ENCODE results near the gene B4GALT1.

B4GALT1 gene

DNA sequence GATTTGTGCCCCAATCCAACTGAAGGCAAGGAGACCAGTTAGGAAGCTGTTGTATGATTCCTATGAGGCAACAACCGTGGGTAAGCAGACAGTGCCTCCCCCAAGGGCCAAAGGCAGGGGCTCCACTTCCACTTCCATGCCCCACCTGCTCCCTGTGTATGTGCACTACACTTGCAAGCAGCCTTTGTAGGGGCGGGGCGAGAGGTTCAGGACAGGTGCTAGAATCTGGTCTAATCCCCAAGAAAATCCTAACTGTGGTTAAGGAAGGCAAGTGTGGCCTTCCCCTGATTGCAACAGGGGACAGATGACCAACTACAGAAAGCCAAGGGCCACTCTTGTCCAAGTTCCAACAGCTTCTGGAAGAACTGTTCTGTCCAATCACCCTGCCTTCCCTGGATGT lies 41.7 kb downstream of the B4GALT1 start:
- TF ChIP-seq REST (IDR thresholded peaks at IDR 0.05; ENCODE audit: insufficient read depth in 1 of 2, low read depth in 2 of 2, low read length in 2 of 2), result no peak
- no peak for TF ChIP-seq TAF1 (IDR thresholded peaks at IDR 0.05; ENCODE audit: borderline replicate concordance, insufficient read depth, low read length)
- no peak for TF ChIP-seq POLR2AphosphoS5 (IDR thresholded peaks at IDR 0.05; ENCODE audit: low read depth, low read length)
- TF ChIP-seq SIN3A (IDR thresholded peaks at IDR 0.05; ENCODE audit: borderline replicate concordance, insufficient read depth, low read length), result no peak
- TF ChIP-seq FOXP2 (optimal IDR thresholded peaks at IDR 0.05; ENCODE audit: borderline replicate concordance, extremely low read depth, extremely low read length, insufficient read depth), result no peak

- no peak for TF ChIP-seq POLR2AphosphoS5 (IDR thresholded peaks at IDR 0.05; ENCODE audit: low read depth, low read length)
- no peak for TF ChIP-seq SIN3A (IDR thresholded peaks at IDR 0.05; ENCODE audit: borderline replicate concordance, insufficient read depth, low read length)
- TF ChIP-seq TAF1 (IDR thresholded peaks at IDR 0.05; ENCODE audit: borderline replicate concordance, insufficient read depth, low read length), result no peak
- TF ChIP-seq FOXP2 (optimal IDR thresholded peaks at IDR 0.05; ENCODE audit: borderline replicate concordance, extremely low read depth, extremely low read length, insufficient read depth), result no peak
- TF ChIP-seq REST (IDR thresholded peaks at IDR 0.05; ENCODE audit: insufficient read depth in 1 of 2, low read depth in 2 of 2, low read length in 2 of 2), result no peak
These were observed 42.3 kb downstream of the B4GALT1 start for GRCh38 chr9:33124751-33125381.

- TF ChIP-seq TAF1 (IDR thresholded peaks at IDR 0.05; ENCODE audit: borderline replicate concordance, insufficient read depth, low read length) (no peak), FOXP2 (optimal IDR thresholded peaks at IDR 0.05; ENCODE audit: borderline replicate concordance, extremely low read depth, extremely low read length, insufficient read depth) (no peak), SIN3A (IDR thresholded peaks at IDR 0.05; ENCODE audit: borderline replicate concordance, insufficient read depth, low read length) (no peak), POLR2AphosphoS5 (IDR thresholded peaks at IDR 0.05; ENCODE audit: low read depth, low read length) (no peak), REST (IDR thresholded peaks at IDR 0.05; ENCODE audit: insufficient read depth in 1 of 2, low read depth in 2 of 2, low read length in 2 of 2) (no peak)
These were observed 43.1 kb downstream of the B4GALT1 start for GRCh38 chr9:33124046-33124445.

GRCh38 chr9:33123407-33124031 lies 43.6 kb downstream of the B4GALT1 start:
- TF ChIP-seq FOXP2 (optimal IDR thresholded peaks at IDR 0.05; ENCODE audit: borderline replicate concordance, extremely low read depth, extremely low read length, insufficient read depth) (no peak), POLR2AphosphoS5 (IDR thresholded peaks at IDR 0.05; ENCODE audit: low read depth, low read length) (no peak), TAF1 (IDR thresholded peaks at IDR 0.05; ENCODE audit: borderline replicate concordance, insufficient read depth, low read length) (no peak), REST (IDR thresholded peaks at IDR 0.05; ENCODE audit: insufficient read depth in 1 of 2, low read depth in 2 of 2, low read length in 2 of 2) (no peak), SIN3A (IDR thresholded peaks at IDR 0.05; ENCODE audit: borderline replicate concordance, insufficient read depth, low read length) (no peak)

Measured in PFSK-1 (cell line).